GM12875 (cell line): Measurements from ENCODE around the gene ARVCF.
"Not testable (repeated sequence)": the region's sequence is repeated elsewhere in the genome, so short reads cannot be mapped to it uniquely, and the experiment has no call there.

Experiments
- H3K4me3 ChIP-seq: one replicate; pipeline ENCODE4 v1.5.1; 2011; ENCODE audit warnings: low read depth, low read length, control low read depth
- CTCF ChIP-seq: IDR thresholded peaks from 2 replicates; pipeline ENCODE4 v1.5.1; 2011; ENCODE audit warnings: low read depth, mild to moderate bottlenecking, control low read depth, inconsistent platforms, low read length, moderate library complexity, borderline replicate concordance; ENCODE audit not compliant: insufficient read depth

ARVCF gene

GRCh38 chr22:19942157-19943081, 74.2 kb downstream of the ARVCF start:
- no peak for TF ChIP-seq CTCF
- H3K4me3 ChIP-seq = peak overlapping the region; percentile 89

GRCh38 chr22:19941365-19942082, 75.1 kb downstream of the ARVCF start, which contains the start of the genes COMT and TXNRD2:
TSS of gene COMT (plus strand) at chr22:19941772. CDS start at chr22:19962527, 20,755 bp downstream.
TSS of gene TXNRD2 (minus strand) at chr22:19941818. CDS start at chr22:19941803, 15 bp downstream.
- no peak for TF ChIP-seq CTCF
- H3K4me3 ChIP-seq = peak within 1 kb of the TSS; percentile 89

- peak overlapping the region; percentile 89 for H3K4me3 ChIP-seq
- TF ChIP-seq CTCF = no peak
Observed at GRCh38 chr22:19940536-19941364, 75.9 kb downstream of the ARVCF start.

- H3K4me3 ChIP-seq = no peak overlapping the region
- no peak for TF ChIP-seq CTCF
Observed at GRCh38 chr22:19937616-19938473, 78.8 kb downstream of the ARVCF start.

GRCh38 chr22:19936513-19936912, 80.1 kb downstream of the ARVCF start:
- no peak for TF ChIP-seq CTCF
- H3K4me3 ChIP-seq = no peak overlapping the region

- not testable (repeated sequence) for H3K4me3 ChIP-seq
Observed at GRCh38 chr22:19935123-19935718, 81.4 kb downstream of the ARVCF start.
